ENCODE results near the gene MX2.
"Not testable (repeated sequence)": the region's sequence is repeated elsewhere in the genome, so short reads cannot be mapped to it uniquely, and the experiment has no call there.

The MX2 gene

DNA sequence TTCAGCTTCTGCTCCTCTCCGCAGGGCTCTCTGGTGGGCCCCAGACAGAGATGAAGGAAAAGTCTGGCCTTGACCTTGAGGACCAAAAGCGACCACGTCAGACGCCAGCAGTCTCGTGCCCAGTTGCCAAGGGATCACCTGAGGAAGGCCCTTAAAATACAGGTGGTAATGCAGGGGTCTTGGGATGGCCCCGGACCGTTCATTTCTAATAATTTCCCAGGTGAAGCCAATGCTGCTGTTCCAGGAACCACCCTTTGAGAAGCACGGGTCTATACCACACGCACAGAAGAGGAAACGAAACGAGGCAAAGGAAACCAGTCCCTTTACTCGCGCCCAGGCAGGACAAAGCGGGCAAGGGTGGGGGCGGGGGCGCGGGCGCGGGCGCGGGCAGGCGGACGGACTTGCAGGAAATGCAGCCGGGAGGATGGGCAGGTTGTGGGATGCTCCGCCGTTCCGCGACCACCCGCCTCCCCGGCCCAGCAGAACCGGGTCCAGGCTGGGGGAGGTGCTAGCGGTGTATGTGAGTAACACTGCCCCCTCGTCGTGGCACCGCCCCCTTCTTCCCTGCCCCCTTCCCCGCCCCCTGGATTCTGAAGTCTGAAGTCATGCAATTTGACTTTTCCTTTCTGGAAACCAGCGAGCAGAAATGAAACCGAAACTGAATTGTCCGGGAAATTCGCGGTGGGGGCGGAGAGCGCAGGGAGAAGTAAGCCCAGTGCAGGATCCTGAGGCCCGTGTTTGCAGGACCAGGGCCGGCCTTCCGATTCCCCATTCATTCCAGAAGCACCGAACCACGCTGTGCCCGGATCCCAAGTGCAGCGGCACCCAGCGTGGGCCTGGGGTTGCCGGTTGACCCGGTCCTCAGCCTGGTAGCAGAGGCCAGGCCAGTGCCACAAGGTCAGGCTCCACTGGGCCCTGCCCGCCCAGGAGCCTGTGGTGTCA is 58.4 kb downstream of the MX2 start:
- DNase-seq: peak; percentile 64

DNA sequence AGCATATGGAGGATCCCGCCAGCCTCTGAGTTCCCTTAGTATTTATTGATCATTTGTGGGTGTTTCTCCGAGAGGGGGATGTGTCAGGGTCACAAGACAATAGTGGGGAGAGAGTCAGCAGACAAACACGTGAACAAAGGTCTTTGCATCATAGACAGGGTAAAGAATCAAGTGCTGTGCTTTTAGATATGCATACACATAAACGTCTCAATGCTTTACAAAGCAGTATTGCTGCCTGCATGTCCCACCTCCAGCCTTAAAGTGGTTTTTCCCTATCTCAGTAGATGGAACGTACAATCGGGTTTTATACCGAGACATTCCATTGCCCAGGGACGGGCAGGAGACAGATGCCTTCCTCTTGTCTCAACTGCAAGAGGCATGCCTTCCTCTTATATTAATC is 59.2 kb downstream of the MX2 start:
- not testable (repeated sequence) for DNase-seq

DNA sequence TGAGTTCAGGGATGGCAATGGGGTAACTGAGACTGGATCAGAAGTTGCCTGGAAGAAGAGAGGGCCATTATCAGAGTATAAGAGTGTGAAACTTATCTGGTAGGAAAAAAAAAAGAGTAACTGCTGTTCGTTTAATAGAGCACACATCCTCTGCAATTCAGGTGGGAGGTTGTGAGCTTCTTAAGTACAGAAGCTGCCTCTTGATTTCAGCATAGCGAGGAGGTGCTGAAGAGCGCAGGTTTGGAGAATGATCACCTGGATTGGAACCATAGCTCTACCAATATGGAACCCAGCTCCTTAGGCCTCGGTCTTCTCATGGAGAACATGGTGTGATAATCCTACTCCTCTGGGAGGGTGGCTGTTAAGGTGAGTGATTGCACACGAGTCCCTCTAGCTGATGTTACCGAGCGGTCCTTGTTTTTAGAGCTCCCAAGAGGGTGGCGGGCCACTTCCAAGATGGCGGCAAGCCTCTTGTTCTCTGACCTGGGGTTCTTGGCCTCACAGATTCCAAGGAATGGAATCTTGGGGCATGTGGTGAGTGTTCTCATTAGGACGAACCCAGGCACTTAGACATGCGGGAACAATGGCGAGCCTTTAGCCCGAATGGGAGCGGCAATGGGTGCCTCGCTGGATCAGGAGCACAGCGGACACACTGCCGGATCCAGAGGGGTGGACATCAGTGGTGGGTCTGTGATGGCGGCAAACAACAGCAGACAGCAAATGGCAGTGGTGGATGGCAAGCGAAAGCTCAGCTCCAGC is 60.9 kb downstream of the MX2 start:
- no peak for DNase-seq

DNA sequence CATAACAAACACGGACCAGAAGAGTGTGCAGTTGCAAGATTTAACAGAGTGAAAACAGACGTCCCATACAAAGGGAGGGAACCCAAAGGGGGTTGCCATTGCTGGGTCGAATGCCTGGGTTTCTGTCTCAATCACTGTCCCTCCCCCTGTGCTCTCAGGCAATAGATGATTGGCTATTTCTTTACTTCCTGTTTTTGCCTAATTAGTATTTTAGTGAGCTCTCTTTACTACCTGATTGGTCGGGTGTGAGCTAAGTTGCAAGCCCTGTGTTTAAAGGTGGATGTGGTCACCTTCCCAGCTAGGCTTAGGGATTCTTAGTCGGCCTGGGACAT is 61.4 kb downstream of the MX2 start:
- peak; percentile 22 for DNase-seq

DNA sequence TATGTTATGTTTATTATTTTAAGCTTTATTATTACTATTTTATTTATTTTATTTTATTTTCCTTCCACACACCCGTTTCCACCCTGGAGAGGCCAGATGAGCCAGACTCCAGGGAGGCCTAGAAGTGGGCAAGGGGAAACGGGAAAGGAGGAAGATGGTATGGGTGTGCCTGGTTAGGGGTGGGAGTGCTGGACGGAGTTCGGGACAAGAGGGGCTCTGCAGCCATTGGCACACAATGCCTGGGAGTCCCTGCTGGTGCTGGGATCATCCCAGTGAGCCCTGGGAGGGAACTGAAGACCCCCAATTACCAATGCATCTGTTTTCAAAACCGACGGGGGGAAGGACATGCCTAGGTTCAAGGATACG is 63.7 kb downstream of the MX2 start:
- DNase-seq: no peak

DNA sequence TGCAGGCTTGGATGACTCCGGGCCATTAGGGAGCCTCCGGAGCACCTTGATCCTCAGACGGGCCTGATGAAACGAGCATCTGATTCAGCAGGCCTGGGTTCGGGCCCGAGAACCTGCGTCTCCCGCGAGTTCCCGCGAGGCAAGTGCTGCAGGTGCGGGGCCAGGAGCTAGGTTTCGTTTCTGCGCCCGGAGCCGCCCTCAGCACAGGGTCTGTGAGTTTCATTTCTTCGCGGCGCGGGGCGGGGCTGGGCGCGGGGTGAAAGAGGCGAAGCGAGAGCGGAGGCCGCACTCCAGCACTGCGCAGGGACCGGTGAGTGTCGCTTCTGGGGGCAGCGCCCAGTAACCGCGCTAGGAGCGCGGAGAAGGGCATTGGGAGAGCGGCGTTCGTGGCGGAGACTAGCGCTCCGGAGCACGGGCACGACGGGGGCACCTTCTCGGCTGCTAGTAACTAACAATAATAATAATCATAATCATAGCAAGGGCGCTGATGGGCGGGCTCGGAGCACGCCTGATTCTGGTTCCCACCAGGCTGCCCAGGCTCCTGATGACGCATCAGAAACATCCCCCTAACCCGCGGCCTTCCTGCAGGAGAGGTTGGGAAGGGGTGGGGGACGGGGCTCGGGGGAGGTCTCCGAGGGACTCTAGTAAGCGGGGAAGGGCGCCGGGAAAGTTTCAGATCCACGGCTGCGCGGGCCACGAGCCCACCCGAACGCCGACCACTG is 64.3 kb downstream of the MX2 start, which contains the start of gene MX1:
TSS of gene MX1 (plus strand) at position 286 of the 722 bp plus-strand sequence. CDS start 5,832 bp downstream, outside the sequence.
- DNase-seq: peak; percentile 53

DNA sequence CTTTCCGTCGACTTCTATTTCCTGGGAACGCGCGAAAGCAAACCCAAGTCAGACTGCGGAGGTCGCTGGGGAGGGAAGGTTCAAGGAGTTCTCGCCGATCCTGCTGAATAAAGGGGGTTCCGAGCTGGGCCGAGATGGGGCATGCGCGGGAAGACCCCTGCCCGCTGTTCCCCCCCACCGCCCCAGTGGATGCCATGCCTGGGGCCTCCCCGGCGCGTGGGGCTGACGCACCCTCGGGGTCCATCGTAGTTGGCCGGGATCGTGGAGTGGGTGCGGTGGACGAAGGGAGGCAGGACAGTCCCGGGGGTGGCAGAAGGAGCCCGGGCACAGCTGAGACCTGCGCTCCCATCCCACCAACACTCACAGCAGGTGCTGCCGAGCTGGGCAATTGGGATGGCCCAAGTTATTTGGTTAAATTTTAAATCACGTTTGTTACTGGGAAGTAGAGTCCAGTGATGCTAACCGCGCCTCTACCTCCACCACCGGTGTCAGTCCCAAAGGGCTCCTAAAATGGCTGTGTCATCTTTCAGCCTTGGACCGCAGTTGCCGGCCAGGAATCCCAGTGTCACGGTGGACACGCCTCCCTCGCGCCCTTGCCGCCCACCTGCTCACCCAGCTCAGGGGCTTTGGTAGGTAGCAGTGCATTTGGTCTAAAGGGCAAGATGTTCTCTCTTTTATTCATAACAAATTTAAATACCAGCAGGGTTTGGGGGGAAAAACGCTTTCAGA is 65.0 kb downstream of the MX2 start:
- no peak for DNase-seq

DNA sequence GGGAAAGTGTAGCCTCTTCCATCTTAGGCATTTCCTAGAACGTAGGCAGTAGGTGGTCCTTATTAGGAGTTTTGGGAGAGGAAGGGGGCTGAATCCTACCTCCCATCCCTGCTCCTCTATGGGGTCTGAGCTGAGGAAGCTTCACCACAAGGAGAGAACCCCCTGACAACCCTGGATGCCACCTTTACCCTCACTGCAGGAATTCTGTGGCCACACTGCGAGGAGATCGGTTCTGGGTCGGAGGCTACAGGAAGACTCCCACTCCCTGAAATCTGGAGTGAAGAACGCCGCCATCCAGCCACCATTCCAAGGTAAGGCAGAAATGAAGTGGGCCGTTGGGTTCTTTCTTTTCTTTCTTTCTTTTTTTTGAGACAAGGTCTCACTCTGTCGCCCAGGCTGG is 65.7 kb downstream of the MX2 start:
- no peak for DNase-seq

DNA sequence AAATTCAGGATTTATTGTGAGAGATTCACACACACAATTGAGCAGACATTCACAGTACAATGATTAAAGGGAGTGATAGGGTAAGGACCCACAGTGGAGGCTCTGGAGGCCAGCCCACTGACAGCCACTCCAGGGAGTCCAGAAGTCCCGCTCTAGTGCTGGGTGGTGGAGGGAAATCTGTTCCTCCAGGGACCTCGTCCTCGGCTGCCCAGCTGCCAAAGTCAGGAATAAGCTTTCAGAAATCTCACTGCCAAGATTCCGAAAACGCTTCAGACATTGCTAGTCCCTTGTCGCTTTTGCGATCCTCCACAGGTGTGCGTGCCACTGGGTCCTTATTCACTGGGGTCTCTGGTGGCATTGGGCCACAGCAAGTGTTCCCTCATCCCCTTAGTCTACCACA is 66.5 kb downstream of the MX2 start:
- no peak for DNase-seq

DNA sequence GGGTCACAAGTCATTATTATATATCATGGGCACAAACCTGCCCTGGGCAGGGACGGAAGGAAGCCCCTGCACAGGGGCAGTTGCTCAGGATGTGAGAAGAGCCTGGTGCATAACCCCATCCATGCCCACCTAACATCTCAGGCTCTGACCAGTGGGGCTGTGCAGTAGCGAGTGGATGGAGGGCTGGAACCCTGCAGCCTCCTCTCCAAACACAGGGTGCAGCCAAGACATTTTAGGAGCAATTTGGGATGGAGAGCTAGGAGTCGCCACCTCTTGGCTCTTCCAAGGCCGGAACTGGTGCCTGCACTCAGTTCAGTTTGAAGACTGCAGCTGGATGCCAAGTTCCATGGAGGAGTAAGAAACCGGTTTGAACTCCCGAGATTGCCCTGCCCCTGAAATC is 67.0 kb downstream of the MX2 start:
- DNase-seq: no peak

DNA sequence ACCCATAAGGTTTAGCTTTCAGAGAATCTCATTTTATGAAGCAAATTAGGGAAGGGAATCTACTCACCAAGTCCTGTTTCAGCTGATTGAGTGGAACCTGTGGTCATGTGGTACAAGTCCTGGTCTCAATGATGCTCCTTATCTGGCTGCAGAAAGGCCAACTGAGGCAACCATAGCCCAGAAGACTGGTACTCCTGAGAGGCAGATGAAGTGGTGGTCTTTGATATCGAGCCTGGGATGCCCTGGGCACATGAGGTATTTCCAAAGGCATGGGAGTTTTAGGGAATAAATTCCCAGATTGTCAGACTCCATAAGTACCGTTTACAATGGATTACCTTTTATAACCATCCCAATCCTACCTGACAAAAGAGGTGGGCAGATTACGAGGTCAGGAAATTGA is 67.5 kb downstream of the MX2 start:
- no peak for DNase-seq

DNA sequence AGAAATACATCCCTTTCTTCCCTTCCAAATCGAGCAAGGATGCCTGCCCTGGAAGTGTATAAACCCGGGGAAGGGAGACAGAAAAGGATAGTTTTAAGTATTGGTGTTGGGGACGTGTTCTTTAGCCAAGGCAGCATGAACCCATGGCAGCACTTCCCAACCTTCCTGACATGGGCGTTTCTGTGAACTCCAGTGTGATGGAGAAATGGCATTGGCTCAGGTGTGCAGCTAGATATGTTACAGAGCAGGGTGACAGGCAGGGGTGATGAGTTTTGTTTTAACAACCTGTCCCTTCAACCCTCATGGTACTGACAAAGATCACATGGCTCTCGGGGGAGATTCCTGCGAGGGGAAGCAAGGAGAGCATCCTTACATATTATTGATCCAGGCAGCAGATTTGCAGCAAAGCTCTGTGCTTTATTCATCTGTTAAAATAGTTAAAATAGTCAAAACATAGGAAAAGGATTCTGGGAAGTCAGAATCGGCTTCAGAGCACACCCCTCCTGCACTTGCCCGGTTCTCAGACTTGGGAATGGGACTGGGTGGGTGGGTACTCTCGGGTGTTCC is 68.2 kb downstream of the MX2 start:
- no peak for DNase-seq

DNA sequence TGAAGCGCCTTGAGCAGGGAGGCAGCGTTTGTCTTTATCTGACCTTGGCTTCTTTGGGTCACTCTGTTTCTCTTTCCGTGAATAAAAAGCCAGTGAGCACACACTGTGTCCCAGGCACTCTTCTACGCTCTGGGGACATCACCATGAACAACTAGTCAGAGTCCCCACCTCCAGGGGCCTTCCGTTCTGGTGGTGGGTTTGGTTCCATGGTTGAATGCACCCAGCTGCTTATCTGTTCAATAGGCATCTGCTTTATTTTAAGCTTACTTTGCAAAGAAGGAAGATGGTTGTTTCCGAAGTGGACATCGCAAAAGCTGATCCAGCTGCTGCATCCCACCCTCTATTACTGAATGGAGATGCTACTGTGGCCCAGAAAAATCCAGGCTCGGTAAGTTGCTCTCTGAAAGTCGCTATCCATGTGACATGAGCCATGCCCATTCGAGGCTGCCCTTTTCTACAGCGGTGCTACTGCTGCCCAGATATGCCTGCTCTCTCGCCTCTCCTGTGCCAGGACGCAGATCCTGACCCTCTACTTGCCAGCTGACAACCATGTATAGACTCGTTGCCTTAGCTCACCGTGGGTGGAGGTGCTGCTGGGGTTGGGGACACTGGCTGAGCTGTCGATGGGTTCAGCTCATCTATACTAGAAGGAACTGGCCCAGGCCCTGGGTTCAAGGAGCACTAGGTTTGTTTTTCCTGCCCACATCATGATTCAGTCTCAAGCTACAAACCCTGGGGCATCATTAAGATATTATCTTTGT is 70.1 kb downstream of the MX2 start:
- DNase-seq: no peak

DNA sequence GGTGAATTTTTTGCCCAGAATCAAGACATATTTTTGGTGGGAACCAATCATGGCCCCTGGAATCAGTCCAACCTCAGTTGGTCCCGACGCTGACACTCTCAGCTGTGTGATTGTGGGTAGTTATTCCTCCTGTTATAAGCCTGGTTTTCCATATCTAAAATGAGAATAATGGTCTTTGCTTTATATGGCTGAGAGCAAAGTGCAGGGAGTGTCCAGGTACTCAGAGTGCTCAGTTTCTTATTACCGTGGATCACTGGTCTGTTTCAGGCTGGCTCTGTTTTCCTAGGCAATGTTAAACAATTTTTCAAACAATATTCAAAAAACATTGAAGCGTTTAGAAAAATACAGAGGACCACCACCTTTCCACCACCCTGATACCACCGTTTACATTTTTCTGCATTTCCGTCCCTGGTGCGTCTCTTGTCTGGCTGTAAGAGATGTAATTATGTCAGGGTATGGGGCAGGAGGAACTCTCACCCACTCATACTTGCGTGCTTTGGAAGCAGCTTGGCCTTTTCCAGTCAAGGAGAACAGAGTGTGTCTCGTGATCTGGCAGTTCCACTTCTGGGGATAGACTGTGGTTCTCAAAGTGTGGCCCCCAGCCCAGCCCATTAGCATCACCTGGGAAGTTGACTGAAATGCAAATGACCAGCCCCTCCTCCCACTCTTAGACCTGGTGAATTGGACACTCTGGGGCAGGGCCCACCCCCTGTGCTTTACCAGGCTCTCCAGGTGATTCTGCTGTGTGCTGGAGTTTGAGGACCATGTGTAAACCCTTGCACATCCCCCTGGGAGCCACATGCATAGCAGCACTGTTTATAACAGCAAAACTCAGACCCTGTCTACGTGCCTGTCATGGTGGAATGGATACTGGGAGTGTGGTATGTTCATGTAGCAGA is 71.0 kb downstream of the MX2 start:
- no peak for DNase-seq

DNA sequence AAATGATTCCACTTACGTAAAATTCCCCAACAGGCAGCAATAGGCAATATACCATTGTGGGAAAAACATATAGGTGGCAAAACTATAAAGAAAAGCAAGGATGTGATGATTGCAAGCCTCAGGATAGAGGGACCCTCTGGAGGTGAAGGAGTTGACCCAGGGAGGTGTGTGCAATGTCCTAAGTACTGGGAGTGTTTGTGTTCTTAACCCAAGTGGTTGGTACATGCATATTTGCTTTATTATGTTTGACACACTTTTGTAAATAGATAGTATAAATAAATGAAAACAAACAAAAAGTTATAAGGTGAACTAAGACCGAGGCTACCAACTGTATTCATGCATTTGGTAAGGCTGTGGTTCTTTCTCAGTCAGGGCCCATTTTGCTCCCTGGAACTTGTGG is 71.7 kb downstream of the MX2 start:
- no peak for DNase-seq

DNA sequence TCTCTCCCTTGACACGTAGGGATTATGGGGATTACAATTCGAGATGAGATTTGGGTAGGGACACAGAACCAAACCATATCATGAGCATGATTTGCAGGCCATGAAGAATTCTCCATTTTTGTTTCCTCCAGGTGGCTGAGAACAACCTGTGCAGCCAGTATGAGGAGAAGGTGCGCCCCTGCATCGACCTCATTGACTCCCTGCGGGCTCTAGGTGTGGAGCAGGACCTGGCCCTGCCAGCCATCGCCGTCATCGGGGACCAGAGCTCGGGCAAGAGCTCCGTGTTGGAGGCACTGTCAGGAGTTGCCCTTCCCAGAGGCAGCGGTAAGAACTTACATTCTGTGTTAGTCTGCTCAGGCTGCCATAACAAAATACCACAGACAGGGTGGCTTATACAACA is 73.9 kb downstream of the MX2 start:
- DNase-seq: no peak

DNA sequence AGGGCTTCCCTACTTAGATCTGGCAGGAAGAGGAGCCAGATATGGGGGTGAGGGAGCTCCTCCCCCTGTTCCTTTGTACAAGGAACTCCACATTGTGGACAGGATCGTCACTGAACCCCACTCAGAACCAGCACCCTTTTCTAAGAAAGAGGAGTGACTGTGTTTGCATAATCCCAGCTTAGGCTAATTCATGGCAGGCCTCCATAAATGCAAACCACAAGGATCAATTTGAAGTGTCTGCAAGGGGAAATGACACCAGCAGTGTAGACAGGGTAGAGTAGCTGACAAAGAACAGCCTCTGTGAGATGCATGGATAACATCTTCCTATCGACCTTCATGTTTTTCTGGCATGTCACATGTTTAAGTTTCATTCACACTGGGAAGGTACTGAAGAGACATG is 75.9 kb downstream of the MX2 start:
- no peak for DNase-seq

DNA sequence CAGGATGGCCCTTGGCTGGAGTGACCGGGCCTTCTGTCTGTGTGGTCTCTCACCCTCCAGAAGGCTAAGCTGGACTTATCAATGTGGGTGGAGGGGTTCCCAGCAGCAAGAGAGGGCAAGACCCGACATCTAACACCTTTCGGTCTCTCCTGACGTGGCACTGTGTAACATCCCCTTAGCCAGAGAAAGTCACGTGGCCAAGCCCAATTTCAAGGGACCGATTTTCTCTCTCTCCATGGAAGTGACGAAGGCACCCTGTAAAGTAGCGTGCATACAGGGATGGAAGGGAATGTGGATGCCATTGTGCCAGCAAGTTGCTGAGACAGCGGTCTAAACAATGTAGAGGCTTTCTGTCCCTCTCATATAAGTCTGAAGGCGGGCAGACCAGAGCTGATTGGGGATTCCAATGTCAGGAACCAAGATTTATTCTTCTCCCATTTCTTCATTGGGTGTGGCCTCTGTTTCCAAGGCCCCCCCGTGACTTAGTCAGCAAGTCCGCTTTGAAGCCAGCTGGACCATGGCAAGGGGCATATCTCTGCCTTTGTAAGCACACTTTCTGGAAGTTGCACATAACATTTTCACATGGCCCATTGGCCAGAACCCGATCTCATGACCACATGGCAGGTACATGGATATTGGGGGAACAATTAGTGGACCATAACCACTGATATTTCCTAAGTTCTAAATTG is 76.7 kb downstream of the MX2 start:
- no peak for DNase-seq

DNA sequence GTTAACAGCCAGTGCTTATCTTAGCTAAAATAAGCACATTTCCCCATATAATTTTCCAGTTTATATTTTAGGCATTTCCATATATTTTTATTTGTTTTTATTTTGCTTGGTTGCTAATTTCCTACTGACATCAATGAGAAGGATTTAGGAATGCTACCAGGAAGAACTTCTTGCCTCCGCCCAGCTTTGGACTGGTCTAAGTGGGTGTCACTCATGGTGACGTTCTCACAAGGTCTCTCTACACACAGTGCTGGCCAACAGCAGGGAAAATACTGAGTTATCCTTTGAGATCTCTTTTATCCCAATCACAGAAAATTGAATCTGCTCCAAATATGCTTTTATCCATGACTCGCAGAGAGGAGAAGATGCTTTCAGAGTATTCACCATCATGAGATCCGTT is 77.4 kb downstream of the MX2 start:
- DNase-seq: no peak

DNA sequence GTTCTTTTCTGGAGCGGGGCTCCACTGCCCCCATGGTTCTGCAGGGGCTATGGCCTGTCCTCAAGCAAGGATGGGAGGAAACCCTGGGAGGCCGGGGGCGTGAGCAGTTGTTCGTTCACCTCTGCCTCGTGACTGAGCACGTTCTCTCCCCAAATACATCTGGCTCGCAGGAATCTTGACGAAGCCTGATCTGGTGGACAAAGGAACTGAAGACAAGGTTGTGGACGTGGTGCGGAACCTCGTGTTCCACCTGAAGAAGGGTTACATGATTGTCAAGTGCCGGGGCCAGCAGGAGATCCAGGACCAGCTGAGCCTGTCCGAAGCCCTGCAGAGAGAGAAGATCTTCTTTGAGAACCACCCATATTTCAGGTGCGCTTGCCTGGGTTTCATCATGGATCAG is 79.7 kb downstream of the MX2 start:
- DNase-seq: no peak

Data from hematopoietic multipotent progenitor cell treated with erythropoietin and hydrocortisone succinate and interleukin-3 and kit ligand, for 4 days (in vitro differentiated cells).